Glomerular endothelial cell (primary cell): ENCODE results near the gene HPCAL4. TPM values are rescaled to one million over a fixed set of nuclear protein-coding genes. Genes with fewer than 3 reads are reported as not detected.
A peak's percentile ranks its signal among the peaks of the same experiment; 100 is the strongest.

Experiments
- DNase-seq: peaks from one replicate; pipeline ENCODE4 v3.0.0-alpha.2; 2011; ENCODE audit warnings: low read depth, low spot score; ENCODE audit errors: extremely low read depth
- total RNA-seq: library from RNA; depleted of rRNA; stranded (reverse); fragments of >200 nt; gene quantifications from 2 replicates; pipeline ENCODE4 v1.2.3, GENCODE V29; 2015

HPCAL4 gene
- total RNA-seq, result not detected in 2 replicates

GRCh38 chr1:39691383-39692151 is at the start of gene HPCAL4:
TSS of gene HPCAL4 (minus strand) at chr1:39691433. CDS start at chr1:39684603, 6,830 bp downstream.
- DNase-seq, result no peak

GRCh38 chr1:39738622-39739366 is 47.6 kb upstream of the HPCAL4 start, which contains the start of gene PPIE:
TSS of gene PPIE (plus strand) at chr1:39738882. CDS start at chr1:39738901, 19 bp downstream.
- no peak for DNase-seq

- no peak for DNase-seq
Measured at GRCh38 chr1:39737546-39738169, 46.4 kb upstream of the HPCAL4 start.

- DNase-seq, result no peak
Measured at GRCh38 chr1:39735731-39736130, 44.5 kb upstream of the HPCAL4 start.

GRCh38 chr1:39733161-39733560 is 41.9 kb upstream of the HPCAL4 start:
- DNase-seq, result no peak

- no peak for DNase-seq
Measured at GRCh38 chr1:39732730-39733129, 41.5 kb upstream of the HPCAL4 start.

- no peak for DNase-seq
Measured at GRCh38 chr1:39729842-39730241, 38.6 kb upstream of the HPCAL4 start.

- no peak for DNase-seq
Measured at GRCh38 chr1:39729030-39729429, 37.8 kb upstream of the HPCAL4 start.

GRCh38 chr1:39727932-39728317 is 36.7 kb upstream of the HPCAL4 start:
- DNase-seq, result no peak

GRCh38 chr1:39727221-39727931 is 36.1 kb upstream of the HPCAL4 start:
- DNase-seq, result no peak

- DNase-seq, result no peak
Measured at GRCh38 chr1:39726600-39726999, 35.4 kb upstream of the HPCAL4 start.

GRCh38 chr1:39722495-39722894 is 31.3 kb upstream of the HPCAL4 start:
- no peak for DNase-seq

GRCh38 chr1:39721664-39722063 is 30.4 kb upstream of the HPCAL4 start:
- no peak for DNase-seq

- DNase-seq, result peak; percentile 42
Measured at GRCh38 chr1:39720094-39720999, 29.1 kb upstream of the HPCAL4 start.

GRCh38 chr1:39717809-39718208 is 26.6 kb upstream of the HPCAL4 start:
- DNase-seq, result no peak

- no peak for DNase-seq
Measured at GRCh38 chr1:39713557-39713956, 22.3 kb upstream of the HPCAL4 start.

- no peak for DNase-seq
Measured at GRCh38 chr1:39711966-39712340, 20.7 kb upstream of the HPCAL4 start.

GRCh38 chr1:39711104-39711965 is 20.1 kb upstream of the HPCAL4 start:
- no peak for DNase-seq

- DNase-seq, result no peak
Measured at GRCh38 chr1:39707506-39707905, 16.3 kb upstream of the HPCAL4 start.
